GM10266 (cell line): ENCODE measurements around the gene ITFG1.
A peak's percentile ranks its signal among the peaks of the same experiment; 100 is the strongest.
"Not testable (repeated sequence)": the region's sequence is repeated elsewhere in the genome, so short reads cannot be mapped to it uniquely, and the experiment has no call there.

Experiments used
- DNase-seq: peaks from one replicate; pipeline ENCODE4 v3.0.0; 2012; ENCODE audit errors: extremely low spot score
- CTCF ChIP-seq: IDR thresholded peaks from 2 replicates; pipeline ENCODE4 v1.5.1; 2012; ENCODE audit warnings: mild to moderate bottlenecking, low read depth; ENCODE audit not compliant: control insufficient read depth, insufficient read depth; ENCODE audit errors: missing control alignments

The ITFG1 gene

GRCh38 chr16:47156680-47157215, 304.1 kb downstream of the ITFG1 start:
- no peak for TF ChIP-seq CTCF
- DNase-seq: no peak

GRCh38 chr16:47152501-47152900, 308.4 kb downstream of the ITFG1 start:
- not testable (repeated sequence) for DNase-seq

GRCh38 chr16:47150067-47150466, 310.8 kb downstream of the ITFG1 start:
- no peak for TF ChIP-seq CTCF
- no peak for DNase-seq

GRCh38 chr16:47144559-47144877, 316.3 kb downstream of the ITFG1 start:
- DNase-seq: no peak
- no peak for TF ChIP-seq CTCF

- peak; percentile 87 for DNase-seq
- TF ChIP-seq CTCF: peak; percentile 84
Measured at GRCh38 chr16:47143677-47144558, 316.9 kb downstream of the ITFG1 start, which contains the start of gene NETO2. NETO2 (minus strand) TSS chr16:47143945; CDS start chr16:47143612, 333 bp downstream.

- TF ChIP-seq CTCF: peak; percentile 90
- DNase-seq: peak; percentile 93
Measured at GRCh38 chr16:47142821-47143676, 317.8 kb downstream of the ITFG1 start.

- peak; percentile 52 for DNase-seq
- TF ChIP-seq CTCF: no peak
Measured at GRCh38 chr16:47142486-47142820, 318.4 kb downstream of the ITFG1 start.
